K562 (cell line): ENCODE measurements around the gene PTPRU. TPM values are rescaled to one million over a fixed set of nuclear protein-coding genes. Genes with fewer than 3 reads are reported as not detected.

Experiments used
- ATAC-seq: fragments of 200-7000 bp; cut with Tn5 transposase; 3 replicates; pipeline ENCODE4 v1.9.1; 2020; ENCODE audit warnings: moderate library complexity
- BruUV-seq: library from RNA; stranded (reverse); fragments of 400-500 nt; replicated peaks from 2 replicates; lab custom pipeline; 2021; lab: Mats Ljungman, UMichigan
- CTCF ChIA-PET: fragments of 300-600 bp; formaldehyde crosslinking; extraction: SDS; loops from one replicate; lab custom pipeline; 2021; ENCODE audit warnings: low intra/inter-chr PET ratio; lab: Yijun Ruan, JAX
- POLR2A ChIA-PET: fragments of 300-600, 350-650 bp; sonication (Branson Sonifier 250); formaldehyde crosslinking; extraction: SDS; loops from one replicate; lab custom pipeline; 2021; ENCODE audit warnings: antibody characterized with exemption, inconsistent platforms; lab: Yijun Ruan, JAX
- DNase-seq, 4 experiments: peaks; one replicate each; pipeline versions ENCODE4 v3.0.0 to v3.0.0-alpha.2; 2011 to 2018; ENCODE audit warnings: low spot score in 3 of 4, mixed read lengths in 3 of 4; ENCODE audit errors: extremely low read depth in 1 of 4
- FAIRE-seq: peaks from 2 replicates; lab custom pipeline; 2011; peaks lifted over from hg19 to GRCh38; lab: Jason Lieb, UNC
- H2AFZ ChIP-seq: 2 replicates; pipeline ENCODE4 v1.6.0; 2011; ENCODE audit warnings: low read depth, low read length, control low read depth, inconsistent platforms
- H3K27ac ChIP-seq: fragments of 200-600 bp; 3 replicates; pipeline ENCODE4 v1.8.0; 2011; ENCODE audit warnings: low read depth, mild to moderate bottlenecking, control low read depth, inconsistent platforms, low read length, moderate library complexity, mixed read lengths; ENCODE audit errors: extremely low read depth
- H3K27me3 ChIP-seq, 2 experiments: fragments of 300-600 bp in 1 of 2; 2 replicates in 1 of 2; 3 replicates in 1 of 2; pipeline versions ENCODE4 v1.6.0 to v1.8.0; 2011; ENCODE audit warnings: inconsistent platforms in 2 of 2, low read length in 2 of 2, mild to moderate bottlenecking in 1 of 2, mixed read lengths in 1 of 2, moderate library complexity in 1 of 2; ENCODE audit not compliant: control insufficient read depth in 2 of 2, insufficient read depth in 2 of 2
- H3K36me3 ChIP-seq: fragments of 300-600 bp; 3 replicates; pipeline ENCODE4 v1.8.0; 2011; ENCODE audit warnings: mild to moderate bottlenecking, low read length, inconsistent platforms; ENCODE audit not compliant: control insufficient read depth, insufficient read depth
- H3K4me1 ChIP-seq, 2 experiments: fragments of 200-600 bp in 1 of 2; replicated peaks in 1 of 2; 2 replicates in 1 of 2; 3 replicates in 1 of 2; pipeline versions ENCODE4 v1.5.1 to v1.8.0; 2011; ENCODE audit warnings: inconsistent platforms in 2 of 2, low read length in 2 of 2, mild to moderate bottlenecking in 1 of 2, mixed read lengths in 1 of 2, moderate library complexity in 1 of 2; ENCODE audit not compliant: control insufficient read depth in 2 of 2, insufficient read depth in 2 of 2
- H3K4me2 ChIP-seq: 2 replicates; pipeline ENCODE4 v1.6.1; 2011; ENCODE audit warnings: low read length, control low read depth, inconsistent platforms, mixed read lengths; ENCODE audit not compliant: insufficient read depth
- H3K4me3 ChIP-seq: fragments of 200-600 bp; sonication (generic), shearing (Covaris generic); 2 replicates; pipeline ENCODE4 v1.5.1; 2016; ENCODE audit warnings: control low read depth, inconsistent platforms
- H3K79me2 ChIP-seq: fragments of 200-600 bp; 3 replicates; pipeline ENCODE4 v1.8.0; 2011; ENCODE audit warnings: low read length, inconsistent platforms; ENCODE audit not compliant: control insufficient read depth, insufficient read depth
- H3K9ac ChIP-seq, 2 experiments: 2 replicates each; pipeline versions ENCODE4 v1.6.0 to v1.6.1; 2011; ENCODE audit warnings: low read depth in 2 of 2, low read length in 2 of 2, control low read depth in 1 of 2, inconsistent platforms in 1 of 2, mild to moderate bottlenecking in 1 of 2, mixed read lengths in 1 of 2; ENCODE audit not compliant: insufficient read depth in 1 of 2
- H3K9me1 ChIP-seq: one replicate; pipeline ENCODE4 v1.6.0; 2011; ENCODE audit warnings: inconsistent platforms, mild to moderate bottlenecking, low read length, moderate library complexity; ENCODE audit not compliant: control insufficient read depth, insufficient read depth
- H3K9me3 ChIP-seq: replicated peaks from 2 replicates; pipeline ENCODE4 v1.5.1; 2011; ENCODE audit warnings: low read depth, low read length, inconsistent platforms; ENCODE audit not compliant: control insufficient read depth, insufficient read depth
- H4K20me1 ChIP-seq: replicated peaks from 2 replicates; pipeline ENCODE4 v1.6.1; 2011; ENCODE audit warnings: low read length, inconsistent platforms, mixed read lengths; ENCODE audit not compliant: control insufficient read depth, insufficient read depth
- CSDE1 ChIP-seq, 2 experiments: fragments of 450-650 bp; IDR thresholded peaks; 2 replicates each; pipeline ENCODE4 v1.6.1; 2016; ENCODE audit warnings: mild to moderate bottlenecking in 1 of 2
- E2F8 ChIP-seq: fragments of 450-650 bp; IDR thresholded peaks from 2 replicates; pipeline ENCODE4 v1.7.1; 2018; ENCODE audit warnings: mild to moderate bottlenecking, low read depth; ENCODE audit not compliant: partially characterized antibody
- FUS ChIP-seq: fragments of 200-400 bp; formaldehyde crosslinking; optimal IDR thresholded peaks from 2 replicates; pipeline ENCODE3; 2017; ENCODE audit warnings: low read depth, low read length
- IRF1 ChIP-seq: sonication (generic); formaldehyde crosslinking; IDR thresholded peaks from 2 replicates; pipeline ENCODE4 v1.8.0; 2022; ENCODE audit warnings: missing genetic modification reagents, mild to moderate bottlenecking, borderline replicate concordance
- JUNB ChIP-seq: fragments of 450-650 bp; formaldehyde crosslinking; conservative IDR thresholded peaks from 2 replicates; pipeline ENCODE4 v1.4.0; 2020; ENCODE audit warnings: mild to moderate bottlenecking
- KAT7 ChIP-seq: sonication (generic); formaldehyde crosslinking; IDR thresholded peaks from 2 replicates; pipeline ENCODE4 v1.8.0; 2022; ENCODE audit warnings: missing genetic modification reagents, mild to moderate bottlenecking, borderline replicate concordance
- NFE2 ChIP-seq: IDR thresholded peaks from 2 replicates; pipeline ENCODE4 v1.6.1; 2014; ENCODE audit warnings: antibody characterized with exemption, low read depth
- RERE ChIP-seq: sonication (generic); formaldehyde crosslinking; IDR thresholded peaks from 2 replicates; pipeline ENCODE4 v1.8.0; 2023; ENCODE audit warnings: missing genetic modification reagents, mild to moderate bottlenecking, borderline replicate concordance
- ZBTB1 ChIP-seq: sonication (generic); formaldehyde crosslinking; IDR thresholded peaks from 2 replicates; pipeline ENCODE4 v1.8.1; 2023; ENCODE audit warnings: missing genetic modification reagents, low read depth, mild to moderate bottlenecking, borderline replicate concordance
- WGBS: fragments of 100-300 bp; shearing (Covaris generic); methylation state at CpG from one replicate; pipeline ENCODE4 v1.1.6; 2016; ENCODE audit warnings: low coverage, mixed read lengths; ENCODE audit not compliant: insufficient coverage; ENCODE audit errors: missing lambda C conversion rate; 5-methylcytosine and 5-hydroxymethylcytosine counted together
- in situ Hi-C: fragments of 300-500 bp; cut with MboI; formaldehyde crosslinking; loops from 4 replicates; pipeline ENCODE4 v1.15.0; 2018; ENCODE audit warnings: inconsistent platforms, mixed read lengths
- intact Hi-C: fragments of 100-400 bp; cut with micrococcal nuclease; formaldehyde crosslinking; loops from 2 replicates; pipeline ENCODE4 v1.14.2; 2022
- polyA plus RNA-seq, 8 experiments: library from polyadenylated mRNA; depleted of rRNA in 4 of 8; stranded (reverse) in 5 of 8; unstranded in 3 of 8; fragments of >200 nt; fragmentation: Nextera tagmentation in 2 of 8; fragmentation: Illumina TruSeq in 1 of 8; extraction: Ambion mirVana in 2 of 8; extraction: Trizol in 1 of 8; gene quantifications; 2 replicates each; pipeline versions ENCODE4 v1.2.1 to v1.2.3, GENCODE V29; 2011 to 2014; ENCODE audit warnings: inconsistent platforms in 1 of 8, missing spikeins in 1 of 8
- total RNA-seq, 7 experiments: library from RNA; depleted of rRNA in 6 of 7; stranded (reverse); fragments of >200 nt in 6 of 7; fragmentation: Illumina TruSeq in 2 of 7; extraction: Trizol in 2 of 7; gene quantifications; 2 replicates each; pipeline versions ENCODE4 v1.2.1 to v1.2.3, GENCODE V29; 2011 to 2021; ENCODE audit warnings: low replicate concordance in 1 of 7

PTPRU gene
- total and polyA plus RNA-seq, 9 of the 15 experiments (the other 6 are each of a cell fraction or from before 2014, with no cell fraction given): 0.01 to 2.9 (median 1.0) TPM

- BruUV-seq: no TSS peak
- Histone ChIP-seq H3K9me1 (no peaks in the 10 kb centered on the region), H3K4me2 (no peak overlapping the region), H3K4me1 (peaks cover 20 to 21% of the 10 kb centered on the region in 2 experiments), H3K27ac (peak overlapping the region; percentile 78; the same call in 2 of the 3 replicates), H3K79me2 (no peaks in the 10 kb centered on the region), H3K9me3 (no peaks in the 10 kb centered on the region), H4K20me1 (no peaks in the 10 kb centered on the region), H3K4me3 (no peak overlapping the region), H3K36me3 (peaks cover 90% of the 10 kb centered on the region), H3K27me3 (no peaks in the 10 kb centered on the region), H2AFZ (no peak overlapping the region), H3K9ac (peak overlapping the region; percentile 55 to 57; a peak in 2 of 4 replicates)
- WGBS: 86% methylated on average over 6 of the region's 6 CpGs
- no peak for ATAC-seq
- no peak for DNase-seq
- intact Hi-C loops (loop anchor here (1.0 to 5.0 kb wide), 6 partner anchors 20 to 554 kb away; partner anchors contain the start of genes RNU11 and SRSF4), in situ Hi-C loops (loop anchor here (5.0 kb wide), 1 partner anchor 164 kb away; no protein-coding TSS in a partner anchor)
- CTCF ChIA-PET: interaction anchor here (1.1 to 3.8 kb wide), 3 partner anchors 20 to 417 kb away, joined by 4 to 35 read pairs (median 9); partner anchors contain the start of gene SRSF4
- TF ChIP-seq KAT7 (CRISPR knock-in tag) (0 out of 2 replicates have a peak, but pooled peaks have one; percentile 70), CSDE1 (IDR thresholded peaks at IDR 0.05) (no peak), IRF1 (CRISPR knock-in tag) (no peak), RERE (0 out of 2 replicates have a peak, but pooled peaks have one; percentile 65), NFE2 (0 out of 2 replicates have a peak, but pooled peaks have one; percentile 25), ZBTB1 (CRISPR knock-in tag) (0 out of 2 replicates have a peak, but pooled peaks have one; percentile 36), E2F8 (no peak), FUS (no peak), JUNB (no peak)
- no peak for FAIRE-seq
- POLR2A ChIA-PET: interaction anchor here (0.7 to 2.7 kb wide), 6 partner anchors 19 to 553 kb away, joined by 3 to 21 read pairs (median 5); partner anchors contain the start of genes RNU11 and SRSF4
Measured at GRCh38 chr1:29201595-29202051, 34.7 kb upstream of the PTPRU start.
